Keratinocyte (primary cell): ENCODE data around the gene CARD8. TPM values are rescaled to one million over a fixed set of nuclear protein-coding genes. Genes with fewer than 3 reads are reported as not detected.

Experiments used
- DNase-seq: peaks from one replicate; pipeline ENCODE4 v3.0.0-alpha.2; 2011; ENCODE audit warnings: low read depth, missing footprints, low spot score
- FAIRE-seq: peaks from 2 replicates; lab custom pipeline; 2011; peaks lifted over from hg19 to GRCh38; lab: Jason Lieb, UNC
- H2AFZ ChIP-seq: 2 replicates; pipeline ENCODE4 v1.6.0; 2012; ENCODE audit warnings: low read length, control low read depth, inconsistent platforms; ENCODE audit not compliant: control insufficient read depth
- H3K27ac ChIP-seq: 2 replicates; pipeline ENCODE4 v1.5.1; 2011; ENCODE audit warnings: low read length; ENCODE audit not compliant: control insufficient read depth, insufficient read depth
- H3K27me3 ChIP-seq: 3 replicates; pipeline ENCODE4 v1.6.0; 2011; ENCODE audit warnings: low read length; ENCODE audit not compliant: control insufficient read depth, insufficient read depth; ENCODE audit errors: extremely low read depth
- H3K36me3 ChIP-seq, 2 experiments: 2 replicates in 1 of 2; 3 replicates in 1 of 2; pipeline ENCODE4 v1.5.1; 2011; ENCODE audit warnings: low read length in 2 of 2, mild to moderate bottlenecking in 1 of 2; ENCODE audit not compliant: control insufficient read depth in 2 of 2, insufficient read depth in 2 of 2; ENCODE audit errors: extremely low read depth in 1 of 2
- H3K4me1 ChIP-seq: 3 replicates; pipeline ENCODE4 v1.5.1; 2011; ENCODE audit warnings: low read length; ENCODE audit not compliant: control insufficient read depth, insufficient read depth; ENCODE audit errors: extremely low read depth
- H3K4me2 ChIP-seq: 3 replicates; pipeline ENCODE4 v1.6.0; 2011; ENCODE audit warnings: low read depth, low read length; ENCODE audit not compliant: control insufficient read depth, insufficient read depth; ENCODE audit errors: extremely low read depth
- H3K4me3 ChIP-seq, 3 experiments: fragments of 200-600 bp in 1 of 3; sonication (generic) in 1 of 3; 2 replicates in 2 of 3; 3 replicates in 1 of 3; pipeline ENCODE4 v1.5.1; 2011 to 2016; ENCODE audit warnings: low read length in 3 of 3, mild to moderate bottlenecking in 3 of 3, control low read depth in 2 of 3, inconsistent platforms in 1 of 3, low read depth in 1 of 3, mixed read lengths in 1 of 3, mixed run types in 1 of 3, moderate library complexity in 1 of 3; ENCODE audit not compliant: control insufficient read depth in 2 of 3, insufficient read depth in 2 of 3; ENCODE audit errors: extremely low read depth in 1 of 3
- H3K79me2 ChIP-seq: 2 replicates; pipeline ENCODE4 v1.6.0; 2012; ENCODE audit warnings: low read length; ENCODE audit not compliant: control insufficient read depth, insufficient read depth
- H3K9ac ChIP-seq: 3 replicates; pipeline ENCODE4 v1.6.0; 2011; ENCODE audit warnings: low read length; ENCODE audit not compliant: control insufficient read depth, insufficient read depth; ENCODE audit errors: extremely low read depth
- H3K9me1 ChIP-seq: 3 replicates; pipeline ENCODE4 v1.6.0; 2011; ENCODE audit warnings: low read length; ENCODE audit not compliant: control insufficient read depth, insufficient read depth; ENCODE audit errors: extremely low read depth
- H3K9me3 ChIP-seq: 2 replicates; pipeline ENCODE4 v1.5.1; 2012; ENCODE audit warnings: low read depth, low read length; ENCODE audit not compliant: control insufficient read depth
- H4K20me1 ChIP-seq: 3 replicates; pipeline ENCODE4 v1.6.0; 2011; ENCODE audit warnings: low read length; ENCODE audit not compliant: control insufficient read depth, insufficient read depth; ENCODE audit errors: extremely low read depth
- EZH2 ChIP-seq: IDR thresholded peaks from one replicate; pipeline ENCODE4 v1.6.1; 2012; ENCODE audit warnings: inconsistent platforms, mild to moderate bottlenecking, low read length, moderate library complexity
- dilution Hi-C: fragments of 300-500 bp; cut with MboI; formaldehyde crosslinking; loops from one replicate; pipeline ENCODE4 v1.7.0; 2020; ENCODE audit warnings: low sequenced_read_pairs; ENCODE audit not compliant: extremely low pct_ligation_motif_present
- polyA plus RNA-seq, 5 experiments: library from polyadenylated mRNA; depleted of rRNA in 3 of 5; stranded (reverse) in 3 of 5; stranded (forward) in 1 of 5; unstranded in 1 of 5; fragments of >200 nt; gene quantifications; 1 replicate in 1 of 5; 2 replicates in 3 of 5; 3 replicates in 1 of 5; pipeline versions ENCODE4 v1.2.1 to v1.2.3, GENCODE V29; 2011 to 2012; ENCODE audit warnings: missing spikeins in 2 of 5, low read depth in 1 of 5, low replicate concordance in 1 of 5
- TF ChIP-seq, protein P1 (sequence below), 3 experiments: IDR thresholded peaks in 1 of 3; conservative IDR thresholded peaks in 1 of 3; optimal IDR thresholded peaks in 1 of 3; 2 replicates in 2 of 3; 3 replicates in 1 of 3; pipeline versions ENCODE3 to v1.5.1; 2011; ENCODE audit warnings: low read length in 3 of 3, mild to moderate bottlenecking in 3 of 3, moderate library complexity in 2 of 3, control low read depth in 1 of 3, inconsistent platforms in 1 of 3; ENCODE audit not compliant: insufficient read depth in 2 of 3; ENCODE audit errors: extremely low read depth in 1 of 3

Gene CARD8
- polyA plus RNA-seq, 1 donor (not counting 4 experiments of a cell fraction or from before 2014, with no cell fraction given) = 5.2 TPM

DNA sequence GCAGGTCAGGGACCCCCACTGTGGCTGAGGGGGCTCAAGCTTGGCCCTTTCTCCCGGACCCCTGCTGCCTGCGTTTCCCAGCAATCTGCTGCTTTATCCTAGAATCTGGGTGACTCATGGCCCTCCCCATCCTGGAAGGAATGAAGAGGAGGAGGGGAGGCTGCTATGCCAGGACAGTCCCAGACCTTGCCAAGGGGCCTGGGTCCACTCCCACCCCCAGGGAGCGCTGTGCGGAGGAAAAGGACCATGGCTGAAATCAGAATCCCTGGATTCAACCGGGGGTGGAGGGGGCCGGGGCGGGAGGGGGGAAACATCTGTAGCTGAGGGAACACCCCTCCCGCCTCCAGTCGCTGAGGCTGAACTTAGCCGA, 34.7 kb upstream of the CARD8 start:
- Histone ChIP-seq H3K4me3 (no peak overlapping the region), H2AFZ (no peak overlapping the region), H3K9ac (no peak overlapping the region), H3K9me3 (no peaks in the 10 kb centered on the region), H3K79me2 (no peaks in the 10 kb centered on the region), H4K20me1 (no peaks in the 10 kb centered on the region), H3K4me2 (peak overlapping the region; percentile 99), H3K4me1 (peaks cover 6% of the 10 kb centered on the region), H3K9me1 (no peaks in the 10 kb centered on the region), H3K27me3 (no peaks in the 10 kb centered on the region), H3K27ac (no peak overlapping the region), H3K36me3 (no peaks in the 10 kb centered on the region)
- no peak for FAIRE-seq
- dilution Hi-C loops = no loop called here
- TF ChIP-seq EZH2 = no peak
- TF ChIP-seq, protein P1, sequence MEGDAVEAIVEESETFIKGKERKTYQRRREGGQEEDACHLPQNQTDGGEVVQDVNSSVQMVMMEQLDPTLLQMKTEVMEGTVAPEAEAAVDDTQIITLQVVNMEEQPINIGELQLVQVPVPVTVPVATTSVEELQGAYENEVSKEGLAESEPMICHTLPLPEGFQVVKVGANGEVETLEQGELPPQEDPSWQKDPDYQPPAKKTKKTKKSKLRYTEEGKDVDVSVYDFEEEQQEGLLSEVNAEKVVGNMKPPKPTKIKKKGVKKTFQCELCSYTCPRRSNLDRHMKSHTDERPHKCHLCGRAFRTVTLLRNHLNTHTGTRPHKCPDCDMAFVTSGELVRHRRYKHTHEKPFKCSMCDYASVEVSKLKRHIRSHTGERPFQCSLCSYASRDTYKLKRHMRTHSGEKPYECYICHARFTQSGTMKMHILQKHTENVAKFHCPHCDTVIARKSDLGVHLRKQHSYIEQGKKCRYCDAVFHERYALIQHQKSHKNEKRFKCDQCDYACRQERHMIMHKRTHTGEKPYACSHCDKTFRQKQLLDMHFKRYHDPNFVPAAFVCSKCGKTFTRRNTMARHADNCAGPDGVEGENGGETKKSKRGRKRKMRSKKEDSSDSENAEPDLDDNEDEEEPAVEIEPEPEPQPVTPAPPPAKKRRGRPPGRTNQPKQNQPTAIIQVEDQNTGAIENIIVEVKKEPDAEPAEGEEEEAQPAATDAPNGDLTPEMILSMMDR (optimal IDR thresholded peaks at IDR 0.05 in 1 of 3, IDR thresholded peaks at IDR 0.05 in 1 of 3, conservative IDR thresholded peaks at IDR 0.05 in 1 of 3; ENCODE audit: extremely low read depth in 1 of 3, insufficient read depth in 2 of 3, low read length in 3 of 3) = peak in 1 of 3 experiments; percentile 2
- no peak for DNase-seq

DNA sequence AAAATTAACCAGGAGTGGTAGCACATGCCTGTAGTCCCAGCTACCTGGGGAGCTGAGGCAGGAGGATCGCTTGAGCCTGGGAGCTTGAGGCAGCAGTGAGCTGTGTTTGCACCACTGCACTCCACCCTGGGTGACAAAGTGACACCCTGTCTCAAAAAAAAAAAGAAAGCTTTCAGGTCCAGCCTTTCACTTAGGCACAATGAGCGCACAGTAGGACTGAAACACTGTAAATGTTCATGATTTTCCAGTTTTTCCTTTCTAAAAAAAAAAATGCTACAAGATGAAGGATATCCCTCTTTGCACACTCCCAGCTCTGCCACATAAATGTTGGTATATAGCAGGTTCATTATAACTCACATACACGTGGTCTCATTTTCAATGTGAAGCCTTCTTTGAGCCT, 32.0 kb upstream of the CARD8 start:
- Histone ChIP-seq H3K4me1 (peaks cover 6% of the 10 kb centered on the region), H3K79me2 (no peaks in the 10 kb centered on the region), H4K20me1 (no peaks in the 10 kb centered on the region), H2AFZ (no peak overlapping the region), H3K9ac (no peak overlapping the region), H3K27me3 (no peaks in the 10 kb centered on the region), H3K9me3 (peaks cover 2% of the 10 kb centered on the region), H3K9me1 (no peaks in the 10 kb centered on the region), H3K36me3 (no peaks in the 10 kb centered on the region), H3K27ac (no peak overlapping the region), H3K4me2 (no peak overlapping the region), H3K4me3 (no peak overlapping the region)
- no peak for FAIRE-seq
- DNase-seq = no peak
- dilution Hi-C loops = no loop called here
- no peak for TF ChIP-seq EZH2
- TF ChIP-seq, protein P1 (optimal IDR thresholded peaks at IDR 0.05 in 1 of 3, IDR thresholded peaks at IDR 0.05 in 1 of 3, conservative IDR thresholded peaks at IDR 0.05 in 1 of 3; ENCODE audit: extremely low read depth in 1 of 3, insufficient read depth in 2 of 3, low read length in 3 of 3) = no peak
